Stomach (tissue), 9 donors: Measurements from ENCODE around the gene RNF141. TPM values are rescaled to one million over a fixed set of nuclear protein-coding genes. Genes with fewer than 3 reads are reported as not detected.
A peak's percentile ranks its signal among the peaks of the same experiment; 100 is the strongest.

ENCODE experiments used
- DNase-seq, 2 donors: peaks; one replicate each; pipeline versions ENCODE4 v3.0.0 to v3.0.0-alpha.2; 2013 to 2019
- H3K27ac ChIP-seq, 5 donors: fragments of 200-600 bp in 4 of 5; sonication (generic) in 4 of 5; one replicate each; pipeline ENCODE4 v1.5.1; 2013 to 2019; ENCODE audit warnings: mild to moderate bottlenecking in 1 of 5, moderate library complexity in 1 of 5
- H3K27me3 ChIP-seq, 3 donors: fragments of 200-600 bp; sonication (generic); one replicate each; pipeline ENCODE4 v1.5.1; 2017 to 2019; ENCODE audit warnings: mixed run types in 1 of 3
- H3K36me3 ChIP-seq, 4 donors: fragments of 200-600 bp; sonication (generic); 1 replicate in 3 of 4; 2 replicates in 1 of 4; pipeline ENCODE4 v1.5.1; 2016 to 2019
- H3K4me1 ChIP-seq, 4 donors: fragments of 200-600 bp; sonication (generic); one replicate each; pipeline ENCODE4 v1.5.1; 2016 to 2019
- H3K4me3 ChIP-seq, 4 donors: fragments of 200-600 bp; sonication (generic) in 3 of 4; one replicate each; pipeline ENCODE4 v1.5.1; 2016 to 2019; ENCODE audit warnings: mild to moderate bottlenecking in 1 of 4
- H3K9me3 ChIP-seq, 4 donors: fragments of 200-600 bp; sonication (generic); one replicate each; pipeline ENCODE4 v1.5.1; 2016 to 2019
- EP300 ChIP-seq: sonication (generic); formaldehyde crosslinking; IDR thresholded peaks from one replicate; pipeline ENCODE4 v1.6.1; 2017; ENCODE audit warnings: antibody characterized with exemption
- POLR2A ChIP-seq, 4 donors: fragments of 450-650 bp; IDR thresholded peaks; one replicate each; pipeline ENCODE4 v1.6.1; 2016; ENCODE audit warnings: antibody characterized with exemption in 4 of 4, control low read depth in 2 of 4, mild to moderate bottlenecking in 1 of 4, moderate library complexity in 1 of 4
- POLR2AphosphoS5 ChIP-seq, 3 donors: sonication (generic); formaldehyde crosslinking; IDR thresholded peaks; one replicate each; pipeline ENCODE4 v1.6.1; 2016; ENCODE audit warnings: antibody characterized with exemption in 3 of 3
- WGBS, 5 donors: extraction: QIAGEN DNeasy Blood & Tissue Kit in 3 of 5; methylation state at CpG; one replicate each; pipeline versions ENCODE4 v1.1.5 to v1.1.7; 2013 to 2018; 5-methylcytosine and 5-hydroxymethylcytosine counted together
- intact Hi-C: fragments of 100-400 bp; cut with DNase I; formaldehyde crosslinking; loops from one replicate; pipeline ENCODE4 v1.15.1; 2023; ENCODE audit warnings: low total_unique reads
- polyA plus RNA-seq, 3 donors: library from polyadenylated mRNA; stranded (reverse); fragments of 200-250 nt; gene quantifications; one replicate each; pipeline ENCODE4 v1.2.3, GENCODE V29; 2013
- total RNA-seq, 5 donors: library from RNA; depleted of rRNA; stranded (reverse); fragments of >200 nt; gene quantifications; one replicate each; pipeline versions ENCODE4 v1.1.0 to v1.2.3, GENCODE V29; 2014 to 2016
- TF ChIP-seq, protein P1 (sequence below), 7 experiments: fragments of 450-650 bp in 4 of 7; fragments of 200-600 bp in 3 of 7; sonication (generic) in 3 of 7; IDR thresholded peaks; one replicate each; pipeline ENCODE4 v1.5.1; 2016 to 2019; ENCODE audit warnings: antibody characterized with exemption in 7 of 7, control low read depth in 2 of 7, mild to moderate bottlenecking in 1 of 7
- donor health status: healthy with polysubstance abuse.
- donor health status: Bipolar disorder and iron deficiency.
- donor health status: healthy.

Gene RNF141
- total and polyA plus RNA-seq, 8 donors: 6.4 to 71.2 (median 19.1) TPM

DNA sequence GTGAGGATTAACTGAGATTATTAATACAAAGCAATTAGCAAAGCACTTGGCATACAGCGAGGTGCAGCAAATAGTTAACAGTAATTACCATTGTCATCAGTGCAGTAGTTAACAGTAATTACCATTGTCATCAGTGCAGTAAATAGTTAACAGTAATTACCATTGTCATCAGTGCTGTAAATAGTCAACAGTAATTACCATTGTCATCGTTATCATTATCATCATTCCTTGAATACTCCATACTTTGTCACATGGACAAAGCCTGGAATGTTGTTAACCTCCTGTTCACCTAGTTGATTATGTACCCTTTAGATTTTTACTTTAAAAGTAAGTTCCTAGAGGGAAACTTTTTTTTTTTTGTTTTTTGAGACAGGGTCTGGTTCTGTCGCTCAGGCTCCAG, 47.0 kb upstream of the RNF141 start:
- Histone ChIP-seq H3K36me3 (peaks cover 0 to 31% (median 12%) of the 10 kb centered on the region in 4 donors), H3K4me3 (no peak overlapping the region), H3K4me1 (peaks cover 5 to 55% (median 21%) of the 10 kb centered on the region in 4 donors), H3K9me3 (no peaks in the 10 kb centered on the region), H3K27me3 (no peaks in the 10 kb centered on the region), H3K27ac (peak overlapping the region in 2 of 5 donors; percentile 65 to 73)
- TF ChIP-seq EP300: no peak
- no peak for TF ChIP-seq POLR2A (IDR thresholded peaks at IDR 0.05)
- TF ChIP-seq POLR2AphosphoS5 (IDR thresholded peaks at IDR 0.05): no peak
- TF ChIP-seq, protein P1, sequence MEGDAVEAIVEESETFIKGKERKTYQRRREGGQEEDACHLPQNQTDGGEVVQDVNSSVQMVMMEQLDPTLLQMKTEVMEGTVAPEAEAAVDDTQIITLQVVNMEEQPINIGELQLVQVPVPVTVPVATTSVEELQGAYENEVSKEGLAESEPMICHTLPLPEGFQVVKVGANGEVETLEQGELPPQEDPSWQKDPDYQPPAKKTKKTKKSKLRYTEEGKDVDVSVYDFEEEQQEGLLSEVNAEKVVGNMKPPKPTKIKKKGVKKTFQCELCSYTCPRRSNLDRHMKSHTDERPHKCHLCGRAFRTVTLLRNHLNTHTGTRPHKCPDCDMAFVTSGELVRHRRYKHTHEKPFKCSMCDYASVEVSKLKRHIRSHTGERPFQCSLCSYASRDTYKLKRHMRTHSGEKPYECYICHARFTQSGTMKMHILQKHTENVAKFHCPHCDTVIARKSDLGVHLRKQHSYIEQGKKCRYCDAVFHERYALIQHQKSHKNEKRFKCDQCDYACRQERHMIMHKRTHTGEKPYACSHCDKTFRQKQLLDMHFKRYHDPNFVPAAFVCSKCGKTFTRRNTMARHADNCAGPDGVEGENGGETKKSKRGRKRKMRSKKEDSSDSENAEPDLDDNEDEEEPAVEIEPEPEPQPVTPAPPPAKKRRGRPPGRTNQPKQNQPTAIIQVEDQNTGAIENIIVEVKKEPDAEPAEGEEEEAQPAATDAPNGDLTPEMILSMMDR (IDR thresholded peaks at IDR 0.05): no peak
- intact Hi-C loops: no loop called here
- WGBS, 5 donors: 76 to 83% (median 82%) methylated on average over 3 of the region's 3 CpGs
- no peak for DNase-seq

- WGBS, 5 donors: 90 to 96% (median 93%) methylated on average over 7 of the region's 7 CpGs
- Histone ChIP-seq H3K27ac (peak overlapping the region in 3 of 5 donors; percentile 63 to 73 (median 65)), H3K4me3 (no peak overlapping the region), H3K4me1 (peaks cover 5 to 55% (median 21%) of the 10 kb centered on the region in 4 donors), H3K36me3 (peaks cover 0 to 31% (median 12%) of the 10 kb centered on the region in 4 donors), H3K27me3 (no peaks in the 10 kb centered on the region), H3K9me3 (no peaks in the 10 kb centered on the region)
- intact Hi-C loops: no loop called here
- DNase-seq: no peak
- TF ChIP-seq EP300: no peak
- TF ChIP-seq, protein P1 (IDR thresholded peaks at IDR 0.05): no peak
- no peak for TF ChIP-seq POLR2AphosphoS5 (IDR thresholded peaks at IDR 0.05)
- TF ChIP-seq POLR2A (IDR thresholded peaks at IDR 0.05): no peak
These were observed 46.4 kb upstream of the RNF141 start for GRCh38 chr11:10587388-10587787.

DNA sequence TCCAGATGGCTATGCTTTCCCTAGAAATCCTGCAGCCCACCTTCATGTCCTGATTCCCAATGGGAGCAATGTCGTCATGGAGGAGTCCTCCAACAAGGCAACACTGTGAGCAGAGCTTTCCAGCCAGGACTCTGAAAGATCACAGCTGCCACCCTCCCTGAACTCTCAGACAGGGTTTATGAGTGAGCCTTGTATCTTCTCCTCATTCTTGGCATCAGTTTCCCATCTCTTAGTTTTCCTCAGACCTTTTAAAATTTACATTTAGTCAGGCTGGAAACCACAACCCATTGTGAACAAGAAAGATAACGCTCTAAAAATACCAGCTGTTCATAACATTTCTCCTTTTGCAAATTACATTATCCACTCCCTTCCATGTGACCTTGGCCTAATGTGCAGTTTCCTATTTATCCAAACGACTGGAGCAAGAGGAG, 43.1 kb upstream of the RNF141 start:
- DNase-seq: peak in 1 of 2 donors; percentile 73
- H3K4me3 ChIP-seq: no peak overlapping the region
- 13 to 23% (median 21%) methylated on average over 3 of the region's 3 CpGs for WGBS, 5 donors
- no peak for TF ChIP-seq EP300
- peak in 1 of 3 donors; percentile 9 for TF ChIP-seq POLR2AphosphoS5 (IDR thresholded peaks at IDR 0.05)
- peak overlapping the region in 3 of 5 donors; percentile 38 to 66 (median 41) for H3K27ac ChIP-seq
- no peaks in the 10 kb centered on the region for H3K9me3 ChIP-seq
- no peaks in the 10 kb centered on the region for H3K27me3 ChIP-seq
- intact Hi-C loops: no loop called here
- peaks cover 5 to 65% (median 23%) of the 10 kb centered on the region in 4 donors for H3K4me1 ChIP-seq
- H3K36me3 ChIP-seq: peaks cover 0 to 37% (median 17%) of the 10 kb centered on the region in 4 donors

DNA sequence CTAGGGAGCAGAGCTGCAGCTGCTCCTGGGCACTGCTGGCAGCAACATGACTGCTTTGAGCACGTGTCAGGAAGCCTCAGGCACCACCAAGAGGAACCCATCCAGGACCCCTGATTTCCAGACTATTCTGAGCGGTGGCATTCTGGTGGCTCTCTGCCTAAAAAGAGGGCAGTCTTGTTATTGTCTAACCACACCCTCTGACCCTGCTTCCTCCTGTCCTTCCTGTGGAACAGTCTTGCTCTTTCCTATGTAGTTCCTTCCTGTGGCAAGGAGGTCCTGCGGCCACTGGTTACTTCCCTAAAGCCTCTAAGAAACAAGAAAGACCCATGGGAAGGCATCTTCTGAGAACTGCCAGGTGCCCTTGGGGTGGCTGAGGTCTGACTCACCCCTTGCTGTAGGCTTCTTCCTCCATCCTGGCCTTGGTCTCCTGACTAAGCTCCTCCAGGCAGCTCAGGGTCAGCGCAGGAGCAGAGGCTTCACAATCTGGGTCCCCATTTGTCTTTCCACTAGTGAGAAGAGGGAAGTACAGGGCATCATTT, 40.6 kb upstream of the RNF141 start:
- Histone ChIP-seq H3K4me1 (peaks cover 2 to 62% (median 20%) of the 10 kb centered on the region in 4 donors), H3K36me3 (peaks cover under 1 to 52% (median 27%) of the 10 kb centered on the region in 4 donors), H3K9me3 (no peaks in the 10 kb centered on the region), H3K27ac (peak overlapping the region in 4 of 5 donors; percentile 15 to 75 (median 42)), H3K27me3 (no peaks in the 10 kb centered on the region), H3K4me3 (no peak overlapping the region)
- intact Hi-C loops: no loop called here
- TF ChIP-seq, protein P1 (IDR thresholded peaks at IDR 0.05): no peak
- TF ChIP-seq EP300 (no peak), POLR2AphosphoS5 (IDR thresholded peaks at IDR 0.05) (no peak), POLR2A (IDR thresholded peaks at IDR 0.05) (no peak)
- 67 to 85% (median 76%) methylated on average over 4 of the region's 4 CpGs for WGBS, 5 donors
- no peak for DNase-seq

GRCh38 chr11:10580623-10581022, 39.6 kb upstream of the RNF141 start:
- H3K27ac ChIP-seq: peak overlapping the region in 4 of 5 donors; percentile 15 to 75 (median 42)
- TF ChIP-seq POLR2A (IDR thresholded peaks at IDR 0.05): no peak
- TF ChIP-seq POLR2AphosphoS5 (IDR thresholded peaks at IDR 0.05): no peak
- no peak for TF ChIP-seq EP300
- TF ChIP-seq, protein P1 (IDR thresholded peaks at IDR 0.05): no peak
- WGBS, 5 donors: 77 to 84% (median 80%) methylated on average over 4 of the region's 4 CpGs
- H3K36me3 ChIP-seq: peaks cover 9 to 60% (median 34%) of the 10 kb centered on the region in 4 donors
- H3K9me3 ChIP-seq: no peaks in the 10 kb centered on the region
- intact Hi-C loops: no loop called here
- peaks cover 0 to 59% (median 15%) of the 10 kb centered on the region in 4 donors for H3K4me1 ChIP-seq
- H3K27me3 ChIP-seq: no peaks in the 10 kb centered on the region
- no peak overlapping the region for H3K4me3 ChIP-seq
- DNase-seq: no peak
